NCI-H2171 treated with DMSO at 0.1 percent for 48 hours (cell line): ENCODE results near the gene TAF1A.

Experiments
- DNase-seq: peaks from one replicate; lab custom pipeline; 2025; lab: John Stamatoyannopoulos, UW

The TAF1A gene

DNA sequence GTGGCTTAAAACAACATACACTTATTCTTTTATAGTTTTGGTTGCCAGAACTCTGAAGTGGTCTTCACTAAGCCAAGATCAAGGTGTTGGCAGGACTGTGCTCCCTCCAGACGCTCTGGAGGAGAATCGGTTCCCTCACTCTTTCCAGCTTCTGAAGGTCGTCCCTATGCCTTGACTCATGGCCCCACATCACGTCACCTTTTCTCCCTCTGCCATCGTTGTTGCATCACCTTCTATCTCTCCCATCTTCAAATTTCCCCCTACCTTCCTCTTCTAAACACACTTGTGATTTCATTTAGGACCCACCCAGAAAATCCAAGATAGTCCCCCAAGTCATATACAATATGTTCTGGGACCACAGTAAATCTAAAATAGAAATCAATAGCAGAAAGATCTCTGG is 54.3 kb downstream of the TAF1A start:
- no peak for DNase-seq

DNA sequence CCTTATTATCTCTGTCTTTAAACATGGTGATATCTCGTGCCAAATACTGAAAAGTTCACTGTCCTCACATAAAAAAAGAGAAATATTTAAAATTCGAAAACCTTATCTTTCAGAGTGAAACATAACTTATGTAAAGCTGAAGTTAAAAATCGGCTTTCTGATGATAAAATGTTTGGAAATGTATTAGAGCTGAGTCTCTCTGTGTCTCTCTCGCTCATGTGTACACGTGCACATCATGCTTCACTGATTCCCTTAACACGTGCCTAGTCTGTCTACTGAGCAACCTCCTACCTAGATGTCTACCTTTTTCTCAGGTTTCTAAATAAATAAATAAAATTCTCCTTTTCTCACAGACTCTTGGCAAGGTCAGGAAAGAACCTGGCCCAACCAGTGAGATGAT is 58.9 kb downstream of the TAF1A start:
- DNase-seq = no peak

DNA sequence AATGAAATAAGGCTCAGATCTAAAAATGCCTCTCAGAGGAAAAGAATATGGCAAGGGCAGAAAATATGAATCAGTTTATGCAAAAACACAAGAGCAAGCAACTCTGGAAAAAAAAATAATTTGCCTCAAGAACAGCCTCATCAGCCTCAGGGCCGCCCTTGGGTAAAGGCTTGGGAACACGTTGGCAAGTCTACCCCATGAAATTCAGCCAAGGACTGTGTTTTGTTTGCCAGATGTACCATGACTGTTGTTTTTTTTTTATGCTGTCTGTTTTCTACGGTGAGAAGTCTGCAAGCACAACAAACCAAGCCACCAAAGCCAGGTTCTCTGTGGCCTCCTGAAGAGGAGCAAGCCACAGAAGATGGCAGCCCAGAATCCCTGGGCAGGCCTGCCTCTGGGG is 59.8 kb downstream of the TAF1A start:
- no peak for DNase-seq

DNA sequence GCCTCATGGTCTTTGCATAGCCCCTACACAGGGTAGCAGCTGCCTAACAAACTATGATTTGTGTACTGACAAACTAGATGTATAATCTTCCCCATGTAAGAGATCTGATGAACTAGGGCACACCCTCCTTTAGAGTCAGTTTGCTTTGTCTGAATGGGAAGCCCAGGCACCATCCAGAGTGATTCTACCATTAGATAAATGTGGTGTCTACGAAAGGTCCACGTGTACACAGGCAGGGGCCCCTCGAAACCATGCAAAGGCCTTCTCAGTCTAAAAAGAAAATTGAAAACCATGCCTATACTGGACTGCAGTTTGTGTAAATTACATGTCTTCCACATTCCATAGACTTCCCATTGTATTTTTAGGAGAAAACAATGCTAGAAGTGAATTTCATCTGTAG is 60.6 kb downstream of the TAF1A start:
- DNase-seq = no peak

DNA sequence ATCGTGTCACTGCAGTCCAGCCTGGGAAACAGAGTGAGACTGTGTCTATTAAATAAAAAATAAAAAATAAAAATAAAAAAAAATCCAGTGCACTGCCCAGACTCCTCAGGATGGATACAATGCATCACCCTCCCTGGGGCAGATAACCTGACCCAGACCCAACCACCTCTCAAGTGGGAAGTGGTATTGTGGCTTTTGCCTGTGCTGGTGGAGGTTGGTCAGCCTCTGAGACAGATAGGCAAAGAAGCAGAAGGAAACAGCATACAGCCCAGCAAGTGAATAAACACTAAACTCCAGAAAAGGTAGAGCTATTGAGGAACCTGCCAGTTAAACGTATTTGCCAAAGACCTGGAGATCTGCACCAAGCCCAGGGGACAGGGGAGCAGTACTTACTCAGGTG is 63.8 kb downstream of the TAF1A start:
- no peak for DNase-seq

DNA sequence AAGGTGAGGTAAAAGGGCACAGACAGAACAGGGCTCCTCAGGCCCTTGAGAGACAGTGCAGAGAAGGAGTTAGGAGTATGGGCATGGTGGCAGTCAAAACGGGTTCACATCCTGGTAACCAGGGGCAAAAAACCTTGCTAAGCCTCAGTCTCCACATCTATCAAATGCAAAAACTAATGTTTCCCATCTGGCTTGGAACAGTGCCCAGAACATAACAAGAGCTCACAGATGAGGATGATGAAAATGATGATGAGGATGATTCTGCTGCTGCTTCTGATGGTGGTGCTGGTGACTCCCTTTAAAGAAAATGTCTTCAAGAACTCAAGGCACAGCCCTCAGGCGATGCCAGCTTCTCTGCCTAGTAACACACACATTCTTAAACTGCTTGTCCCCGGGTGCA is 65.9 kb downstream of the TAF1A start:
- no peak for DNase-seq

DNA sequence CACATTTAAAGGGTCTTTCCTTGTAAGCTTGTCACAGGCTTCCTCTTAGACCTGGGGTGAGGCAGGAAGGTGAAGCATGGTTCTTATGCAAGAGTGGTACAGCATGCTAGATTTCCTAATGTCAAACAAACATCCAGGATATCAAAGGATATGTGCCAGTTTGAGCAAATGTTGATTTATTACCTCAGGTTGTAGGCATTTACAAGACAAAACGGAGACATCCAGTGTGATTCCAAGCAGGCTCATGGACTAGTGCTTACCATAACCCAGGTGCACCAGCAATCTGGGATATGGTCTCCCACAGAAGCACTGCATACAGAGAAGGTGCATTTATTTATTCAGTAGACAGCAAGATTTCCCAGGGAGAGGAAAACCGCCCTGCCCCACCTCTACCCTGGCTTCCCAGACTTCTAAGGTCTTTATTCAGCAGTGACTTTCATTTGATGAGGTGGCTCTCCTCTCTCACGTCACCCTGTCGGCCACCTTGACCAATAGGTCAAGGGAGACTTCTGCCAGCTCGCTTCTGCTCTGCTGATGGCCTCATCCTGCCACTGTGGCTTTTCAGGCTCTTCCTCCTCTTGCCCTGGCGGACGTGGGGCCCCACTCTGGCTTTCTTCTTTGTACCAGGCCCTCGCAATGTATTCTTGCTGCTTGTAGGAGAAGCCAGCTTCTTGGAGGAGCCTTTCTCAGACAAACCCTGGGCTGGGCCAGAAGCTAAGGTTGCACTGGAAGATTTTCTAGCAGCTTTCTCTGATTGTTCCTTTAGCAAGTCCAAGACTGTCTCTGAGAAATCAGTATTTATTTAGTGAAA is 67.4 kb downstream of the TAF1A start:
- no peak for DNase-seq

DNA sequence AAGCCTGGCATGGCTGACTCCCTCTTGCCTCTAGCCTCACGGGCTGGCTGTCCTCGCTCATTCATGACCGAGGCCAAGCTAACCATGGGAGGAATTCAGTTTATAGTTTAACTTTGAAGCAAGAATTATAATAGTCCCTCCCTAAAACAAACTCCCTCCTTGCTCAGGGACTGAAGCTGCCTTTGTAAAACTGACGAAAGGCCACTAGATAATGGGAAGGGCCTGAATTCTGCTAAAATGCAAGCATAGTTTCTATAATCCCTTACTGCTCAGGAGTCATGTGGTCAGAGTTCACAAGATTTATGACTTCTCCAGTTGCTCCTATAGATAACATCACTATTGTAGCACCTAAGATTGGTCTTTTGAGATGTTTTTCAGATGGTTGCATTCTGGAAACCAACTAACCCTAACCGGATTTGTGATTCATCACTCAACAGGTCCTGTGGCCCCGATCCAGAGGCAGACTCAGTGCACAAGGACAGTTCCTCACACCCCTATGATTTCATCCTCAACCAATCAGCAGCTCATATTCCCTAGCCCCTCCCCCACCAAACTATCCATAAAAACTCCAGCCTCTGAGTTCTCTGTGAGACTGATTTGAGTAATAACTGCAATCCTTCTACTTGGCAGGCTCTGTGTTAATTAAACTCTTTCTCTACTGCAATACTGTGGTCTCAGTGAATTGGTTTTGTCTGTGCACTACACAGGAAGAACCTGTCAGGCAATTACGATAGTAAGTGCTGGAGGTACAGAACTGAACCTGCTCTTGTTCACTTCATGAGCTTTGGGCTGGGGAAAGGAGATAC is 68.2 kb downstream of the TAF1A start:
- DNase-seq = no peak
